Activated naive CD8-positive, alpha-beta T cell treated with anti-CD3 and anti-CD28 coated beads, Interleukin-2, amount 50 U/mL, for 24 hours (primary cell): ENCODE measurements around the gene GALNT18.

Experiments
- ATAC-seq: fragments of 150-1000 bp; cut with Tn5 transposase; one replicate; pipeline ENCODE4 v1.10.0; 2021
- DNase-seq: peaks from one replicate; pipeline ENCODE4 v3.0.0; 2021
- H3K27ac Mint-ChIP-seq: one replicate; pipeline ENCODE4 v1.8.0; 2021; ENCODE audit warnings: mild to moderate bottlenecking, mixed read lengths
- H3K27me3 Mint-ChIP-seq: one replicate; pipeline ENCODE4 v1.8.0; 2021; ENCODE audit warnings: mixed read lengths
- H3K36me3 Mint-ChIP-seq: one replicate; pipeline ENCODE4 v1.8.0; 2021; ENCODE audit warnings: low read depth, mixed read lengths
- H3K4me1 Mint-ChIP-seq: one replicate; pipeline ENCODE4 v1.8.0; 2021; ENCODE audit warnings: mixed read lengths
- H3K4me3 Mint-ChIP-seq: one replicate; pipeline ENCODE4 v1.8.0; 2021; ENCODE audit warnings: mild to moderate bottlenecking, moderate library complexity, mixed read lengths
- H3K9me3 Mint-ChIP-seq: one replicate; pipeline ENCODE4 v1.8.0; 2021; ENCODE audit warnings: mixed read lengths

The GALNT18 gene

GRCh38 chr11:11442791-11443190 lies 179.0 kb downstream of the GALNT18 start:
- Mint-ChIP-seq H3K27ac (no peak overlapping the region), H3K4me3 (no peak overlapping the region), H3K36me3 (peaks cover 3% of the 10 kb centered on the region), H3K27me3 (peaks cover 2% of the 10 kb centered on the region), H3K9me3 (no peaks in the 10 kb centered on the region), H3K4me1 (no peaks in the 10 kb centered on the region)
- DNase-seq (no peak), ATAC-seq (no peak)

GRCh38 chr11:11441516-11441915 lies 180.3 kb downstream of the GALNT18 start:
- no peak for ATAC-seq
- Mint-ChIP-seq H3K9me3 (no peaks in the 10 kb centered on the region), H3K27ac (no peak overlapping the region), H3K4me1 (no peaks in the 10 kb centered on the region), H3K4me3 (no peak overlapping the region), H3K27me3 (peaks cover 3% of the 10 kb centered on the region), H3K36me3 (no peaks in the 10 kb centered on the region)
- DNase-seq: no peak

- Mint-ChIP-seq H3K27me3 (peaks cover 5% of the 10 kb centered on the region), H3K36me3 (no peaks in the 10 kb centered on the region), H3K4me1 (no peaks in the 10 kb centered on the region), H3K27ac (no peak overlapping the region), H3K4me3 (no peak overlapping the region), H3K9me3 (no peaks in the 10 kb centered on the region)
- ATAC-seq (no peak), DNase-seq (no peak)
Observed at GRCh38 chr11:11441091-11441490, 180.7 kb downstream of the GALNT18 start.

DNA sequence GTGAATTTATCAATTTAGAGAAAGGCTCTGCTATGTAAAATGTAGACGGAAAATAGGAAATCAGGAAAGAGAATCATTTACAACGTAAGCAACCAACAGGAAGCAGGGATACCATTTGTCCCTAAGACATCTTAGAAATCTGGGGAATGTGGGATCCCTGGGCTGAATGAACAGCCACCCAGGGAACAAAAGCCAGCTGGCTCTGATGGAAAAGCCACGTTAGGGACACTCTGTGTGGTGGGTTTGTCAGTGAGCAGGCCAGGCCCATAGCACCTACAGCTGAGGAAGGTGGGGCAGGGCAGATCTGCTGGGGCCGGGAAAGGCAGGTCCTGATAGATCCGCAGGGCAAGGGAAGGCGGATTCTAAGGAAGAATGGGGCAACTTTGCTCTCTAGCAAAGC lies 181.7 kb downstream of the GALNT18 start:
- no peaks in the 10 kb centered on the region for H3K4me1 Mint-ChIP-seq
- peaks cover 5% of the 10 kb centered on the region for H3K27me3 Mint-ChIP-seq
- no peaks in the 10 kb centered on the region for H3K36me3 Mint-ChIP-seq
- no peak overlapping the region for H3K4me3 Mint-ChIP-seq
- DNase-seq: no peak
- ATAC-seq: no peak
- H3K27ac Mint-ChIP-seq: no peak overlapping the region
- no peaks in the 10 kb centered on the region for H3K9me3 Mint-ChIP-seq

GRCh38 chr11:11439591-11439990 lies 182.2 kb downstream of the GALNT18 start:
- H3K9me3 Mint-ChIP-seq: no peaks in the 10 kb centered on the region
- ATAC-seq (no peak), DNase-seq (no peak)
- no peaks in the 10 kb centered on the region for H3K36me3 Mint-ChIP-seq
- H3K27ac Mint-ChIP-seq: no peak overlapping the region
- no peak overlapping the region for H3K4me3 Mint-ChIP-seq
- H3K27me3 Mint-ChIP-seq: peaks cover 5% of the 10 kb centered on the region
- H3K4me1 Mint-ChIP-seq: no peaks in the 10 kb centered on the region

DNA sequence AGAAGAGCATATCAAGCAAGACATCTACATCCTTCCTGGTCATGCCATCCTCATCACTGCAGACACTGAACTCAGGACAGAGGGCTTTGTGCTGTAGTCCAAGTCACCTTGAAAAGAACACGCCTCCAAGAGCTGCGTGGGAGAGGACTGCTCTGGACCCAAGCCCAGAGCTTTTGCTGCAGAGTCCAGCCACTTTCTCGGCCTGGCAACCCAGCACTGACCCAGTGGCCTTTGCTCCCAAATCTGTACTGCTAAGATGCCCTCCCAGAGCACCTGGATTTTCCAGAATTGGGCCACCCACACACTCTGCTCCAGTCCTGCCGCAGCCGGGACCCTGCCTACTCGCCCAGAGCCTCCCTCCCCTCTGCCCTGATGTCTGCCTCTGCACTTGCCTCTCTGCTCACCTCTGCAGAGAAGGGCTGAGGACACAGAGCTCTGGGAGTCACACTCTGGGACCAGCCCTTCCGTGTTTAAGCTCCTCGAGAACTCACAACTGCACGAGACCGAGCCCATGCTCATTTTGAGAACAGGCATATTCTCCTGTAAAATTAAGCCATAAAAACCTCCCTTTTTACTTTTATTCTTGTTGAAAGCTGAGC lies 185.0 kb downstream of the GALNT18 start:
- no peak for ATAC-seq
- no peak for DNase-seq
- no peak overlapping the region for H3K4me3 Mint-ChIP-seq
- no peaks in the 10 kb centered on the region for H3K36me3 Mint-ChIP-seq
- peaks cover 5% of the 10 kb centered on the region for H3K27me3 Mint-ChIP-seq
- H3K27ac Mint-ChIP-seq: no peak overlapping the region
- no peaks in the 10 kb centered on the region for H3K4me1 Mint-ChIP-seq
- no peaks in the 10 kb centered on the region for H3K9me3 Mint-ChIP-seq

DNA sequence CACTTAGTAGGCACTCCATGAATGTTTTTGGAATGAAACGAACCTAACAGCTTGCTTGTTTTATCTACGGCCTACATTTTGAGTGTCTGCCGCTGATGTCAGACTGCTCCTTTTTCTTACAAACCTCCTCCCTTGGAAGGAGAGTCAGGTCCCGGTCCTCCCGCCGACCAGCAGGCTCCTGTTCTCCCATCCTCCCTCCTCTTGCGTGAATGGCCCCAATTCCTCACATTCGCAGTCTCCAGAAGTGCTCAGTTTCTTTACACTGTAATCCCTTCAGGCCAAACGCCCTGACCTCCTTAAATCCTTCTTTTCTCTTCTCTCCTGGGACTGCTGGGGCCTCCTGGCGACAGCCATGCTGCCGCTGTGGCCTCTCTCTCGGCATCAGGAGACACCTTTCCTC lies 186.2 kb downstream of the GALNT18 start:
- H3K4me3 Mint-ChIP-seq: no peak overlapping the region
- no peaks in the 10 kb centered on the region for H3K4me1 Mint-ChIP-seq
- H3K9me3 Mint-ChIP-seq: no peaks in the 10 kb centered on the region
- H3K27ac Mint-ChIP-seq: no peak overlapping the region
- ATAC-seq (no peak), DNase-seq (no peak)
- H3K36me3 Mint-ChIP-seq: no peaks in the 10 kb centered on the region
- peaks cover 5% of the 10 kb centered on the region for H3K27me3 Mint-ChIP-seq

DNA sequence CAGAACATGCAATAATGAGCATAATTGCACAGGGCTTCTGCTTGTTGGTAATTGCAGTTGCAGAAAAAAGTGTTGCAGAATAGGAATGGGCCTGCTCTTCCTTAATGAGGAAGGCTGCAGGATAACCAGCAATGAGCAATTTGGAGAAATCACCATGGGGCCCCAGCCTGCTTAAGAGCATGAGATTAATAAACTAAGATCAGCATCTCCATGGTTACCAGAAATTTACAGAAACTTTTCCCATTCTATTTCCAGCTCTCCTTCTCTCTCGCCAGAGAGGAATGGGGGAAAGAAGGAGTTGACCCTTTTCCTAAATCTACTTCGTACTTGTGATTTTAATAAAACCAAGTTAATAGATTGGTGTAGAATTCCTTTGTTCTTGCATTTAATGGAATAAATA lies 187.8 kb downstream of the GALNT18 start:
- DNase-seq (no peak), ATAC-seq (no peak)
- H3K9me3 Mint-ChIP-seq: no peaks in the 10 kb centered on the region
- H3K27ac Mint-ChIP-seq: no peak overlapping the region
- no peaks in the 10 kb centered on the region for H3K36me3 Mint-ChIP-seq
- H3K4me1 Mint-ChIP-seq: no peaks in the 10 kb centered on the region
- no peak overlapping the region for H3K4me3 Mint-ChIP-seq
- peaks cover 4% of the 10 kb centered on the region for H3K27me3 Mint-ChIP-seq

DNA sequence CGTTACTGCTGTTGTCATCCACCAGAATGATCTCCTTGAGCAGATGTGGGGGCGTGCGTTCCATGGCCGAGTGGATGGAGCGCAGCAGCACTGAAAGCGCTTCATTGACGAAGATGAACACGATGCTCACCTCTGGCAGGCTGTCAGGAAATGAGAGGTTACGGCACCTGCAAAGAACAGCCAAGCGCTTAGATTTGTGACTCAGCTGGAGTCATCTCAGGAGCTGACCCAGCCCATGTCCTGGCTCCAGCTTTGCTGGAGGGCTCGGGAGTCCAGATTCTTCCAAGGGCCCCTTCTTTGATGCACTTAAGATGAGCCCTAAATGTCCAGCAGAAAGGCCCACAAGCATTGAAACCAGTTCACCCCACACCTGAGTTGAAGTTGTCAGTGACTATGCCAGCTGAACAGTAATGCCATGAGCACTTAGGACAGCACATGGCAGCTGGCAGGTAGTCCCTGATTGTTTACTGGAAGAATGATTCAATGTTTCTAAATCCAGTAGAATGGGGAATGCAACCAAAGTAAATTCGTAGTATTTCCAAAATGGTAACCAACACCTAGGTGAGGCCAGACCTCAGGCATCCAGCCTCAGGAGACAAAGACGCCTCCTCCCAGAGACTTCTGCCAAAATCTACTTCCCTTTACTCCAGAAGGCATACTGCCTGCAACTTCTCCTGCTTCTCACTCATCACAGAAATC lies 189.0 kb downstream of the GALNT18 start:
- Mint-ChIP-seq H3K27me3 (peaks cover 2% of the 10 kb centered on the region), H3K27ac (no peak overlapping the region), H3K4me3 (no peak overlapping the region), H3K9me3 (no peaks in the 10 kb centered on the region), H3K4me1 (no peaks in the 10 kb centered on the region), H3K36me3 (no peaks in the 10 kb centered on the region)
- ATAC-seq (no peak), DNase-seq (no peak)

DNA sequence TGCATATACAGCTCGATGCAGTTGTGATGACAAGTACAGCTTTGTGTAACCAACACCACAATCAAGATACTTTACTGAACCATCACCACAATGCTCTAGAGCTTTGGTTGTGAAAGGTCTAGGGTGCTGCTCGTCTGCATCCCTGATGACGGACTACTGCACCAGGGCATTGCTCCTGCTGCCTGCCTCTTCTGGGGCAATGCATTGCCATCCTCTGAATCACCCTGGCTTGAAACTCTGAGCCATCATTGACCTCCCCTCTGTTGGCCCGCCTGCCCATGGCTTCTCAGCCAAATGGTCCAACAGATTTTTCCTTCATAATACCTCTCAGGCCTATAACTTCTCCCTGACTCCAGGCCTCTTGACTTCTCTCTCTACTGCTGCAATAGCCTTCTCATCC lies 191.4 kb downstream of the GALNT18 start:
- ATAC-seq: no peak
- no peaks in the 10 kb centered on the region for H3K36me3 Mint-ChIP-seq
- H3K27ac Mint-ChIP-seq: no peak overlapping the region
- H3K4me1 Mint-ChIP-seq: no peaks in the 10 kb centered on the region
- H3K4me3 Mint-ChIP-seq: no peak overlapping the region
- DNase-seq: no peak
- H3K9me3 Mint-ChIP-seq: no peaks in the 10 kb centered on the region
- no peaks in the 10 kb centered on the region for H3K27me3 Mint-ChIP-seq

DNA sequence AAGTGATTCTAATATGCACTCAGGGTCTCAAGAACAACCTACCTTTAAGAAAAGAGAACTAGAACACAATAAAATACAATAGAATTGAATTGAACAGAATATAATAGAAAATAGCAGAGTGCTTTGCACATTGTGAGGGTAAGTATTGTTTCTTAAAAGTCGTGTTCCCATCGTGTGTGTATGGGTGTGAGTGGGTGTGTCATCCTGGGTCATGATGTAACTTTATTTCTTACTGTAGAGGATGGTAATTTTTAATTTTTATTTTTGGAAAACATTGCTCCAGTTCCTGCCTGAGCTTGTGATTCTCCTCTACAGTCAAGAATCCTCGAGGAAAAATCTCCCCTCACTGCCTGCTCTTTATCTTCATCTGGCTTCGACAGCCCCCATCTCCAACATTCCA lies 193.1 kb downstream of the GALNT18 start:
- no peak for ATAC-seq
- Mint-ChIP-seq H3K9me3 (no peaks in the 10 kb centered on the region), H3K27me3 (no peaks in the 10 kb centered on the region), H3K4me3 (no peak overlapping the region), H3K36me3 (no peaks in the 10 kb centered on the region), H3K27ac (no peak overlapping the region), H3K4me1 (no peaks in the 10 kb centered on the region)
- no peak for DNase-seq

DNA sequence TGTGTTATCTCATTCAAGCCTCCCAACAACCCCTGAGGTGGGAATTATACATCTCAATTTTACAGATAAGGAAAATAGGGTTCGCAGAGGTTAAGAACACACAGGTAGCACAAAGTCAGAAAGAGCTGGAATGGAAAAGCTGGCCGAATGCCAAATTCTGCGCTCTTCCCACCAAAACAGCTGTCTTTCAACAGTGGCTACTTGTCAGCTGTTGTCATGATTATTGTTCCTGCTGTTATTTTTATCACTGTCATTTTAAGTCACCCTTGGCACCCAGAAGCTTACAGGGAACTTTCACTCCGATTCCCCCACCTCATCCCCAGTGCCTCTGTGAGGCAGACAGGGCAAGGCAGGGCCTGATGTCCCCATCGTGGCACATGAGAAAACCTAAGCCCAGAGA lies 194.3 kb downstream of the GALNT18 start:
- H3K27me3 Mint-ChIP-seq: no peaks in the 10 kb centered on the region
- H3K4me3 Mint-ChIP-seq: no peak overlapping the region
- H3K4me1 Mint-ChIP-seq: no peaks in the 10 kb centered on the region
- no peak overlapping the region for H3K27ac Mint-ChIP-seq
- H3K36me3 Mint-ChIP-seq: no peaks in the 10 kb centered on the region
- no peaks in the 10 kb centered on the region for H3K9me3 Mint-ChIP-seq
- ATAC-seq (no peak), DNase-seq (no peak)

- no peak overlapping the region for H3K27ac Mint-ChIP-seq
- H3K27me3 Mint-ChIP-seq: no peaks in the 10 kb centered on the region
- DNase-seq (no peak), ATAC-seq (no peak)
- H3K4me3 Mint-ChIP-seq: no peak overlapping the region
- H3K4me1 Mint-ChIP-seq: no peaks in the 10 kb centered on the region
- H3K9me3 Mint-ChIP-seq: no peaks in the 10 kb centered on the region
- H3K36me3 Mint-ChIP-seq: no peaks in the 10 kb centered on the region
Observed at GRCh38 chr11:11427140-11427539, 194.7 kb downstream of the GALNT18 start.

- Mint-ChIP-seq H3K9me3 (no peaks in the 10 kb centered on the region), H3K4me3 (no peak overlapping the region), H3K4me1 (no peaks in the 10 kb centered on the region), H3K27me3 (no peaks in the 10 kb centered on the region), H3K36me3 (no peaks in the 10 kb centered on the region), H3K27ac (no peak overlapping the region)
- no peak for ATAC-seq
- DNase-seq: no peak
Observed at GRCh38 chr11:11426226-11426952, 195.4 kb downstream of the GALNT18 start.

DNA sequence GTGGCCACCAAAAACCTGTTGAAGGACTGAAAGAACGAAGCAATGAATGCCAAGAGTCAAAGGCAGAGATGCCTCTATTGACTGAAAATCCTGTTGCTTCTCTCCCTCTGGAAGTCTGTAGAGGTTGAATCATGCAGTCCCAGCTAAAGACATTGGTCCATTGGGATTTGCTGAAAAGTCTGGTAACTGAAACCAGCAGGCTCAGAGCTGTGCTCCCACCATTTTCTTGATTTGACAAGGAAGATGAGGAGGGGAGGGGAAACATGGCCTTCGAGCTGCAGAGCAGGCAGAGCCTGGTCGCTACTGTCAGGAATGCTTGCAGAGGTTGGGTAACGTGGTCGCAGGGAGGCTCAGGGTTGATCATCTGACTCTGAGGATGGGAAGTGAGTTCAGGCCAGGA lies 196.0 kb downstream of the GALNT18 start:
- Mint-ChIP-seq H3K36me3 (no peaks in the 10 kb centered on the region), H3K4me1 (no peaks in the 10 kb centered on the region), H3K9me3 (no peaks in the 10 kb centered on the region), H3K27ac (no peak overlapping the region), H3K27me3 (no peaks in the 10 kb centered on the region), H3K4me3 (no peak overlapping the region)
- ATAC-seq (no peak), DNase-seq (no peak)
